Body of pancreas (tissue), 4 donors: ENCODE results near the gene MYO5C.

Source experiments
- CTCF ChIP-seq, 7 experiments: fragments of 450-650 bp in 4 of 7; fragments of 200-600 bp in 3 of 7; sonication (generic) in 3 of 7; IDR thresholded peaks; one replicate each; pipeline ENCODE4 v1.5.1; 2016 to 2019; ENCODE audit warnings: antibody characterized with exemption in 7 of 7
- POLR2A ChIP-seq, 3 donors: fragments of 450-650 bp; IDR thresholded peaks; one replicate each; pipeline ENCODE4 v1.6.1; 2016; ENCODE audit warnings: antibody characterized with exemption in 3 of 3, mild to moderate bottlenecking in 2 of 3

- no peak for TF ChIP-seq CTCF (IDR thresholded peaks at IDR 0.05)
- no peak for TF ChIP-seq POLR2A (IDR thresholded peaks at IDR 0.05)
These were observed 123.8 kb downstream of the MYO5C start for GRCh38 chr15:52171807-52172206.
